H9 (cell line): ENCODE data around the gene NEURL1. TPM values are rescaled to one million over a fixed set of nuclear protein-coding genes. Genes with fewer than 3 reads are reported as not detected.

Source experiments
- DNase-seq: peaks from one replicate; pipeline ENCODE4 v3.0.0-alpha.2; 2017
- H2AFZ ChIP-seq: one replicate; pipeline ENCODE4 v1.6.1; 2013; ENCODE audit warnings: mild to moderate bottlenecking, low read length, control low read depth, moderate library complexity
- H2AK5ac ChIP-seq: 2 replicates; pipeline ENCODE4 v1.6.1; 2013; ENCODE audit warnings: low read length, control low read depth, mixed read lengths; ENCODE audit not compliant: insufficient read length
- H2BK120ac ChIP-seq: one replicate; pipeline ENCODE4 v1.6.1; 2013; ENCODE audit warnings: low read depth, mild to moderate bottlenecking, low read length, control low read depth, inconsistent platforms; ENCODE audit not compliant: poor library complexity, severe bottlenecking
- H2BK12ac ChIP-seq: 2 replicates; pipeline ENCODE4 v1.6.1; 2013; ENCODE audit warnings: low read length, control low read depth, mixed read lengths, low read depth; ENCODE audit not compliant: insufficient read length
- H2BK15ac ChIP-seq: 2 replicates; pipeline ENCODE4 v1.6.1; 2013; ENCODE audit warnings: low read depth, low read length, control low read depth
- H2BK20ac ChIP-seq: one replicate; pipeline ENCODE4 v1.6.1; 2013; ENCODE audit warnings: low read depth, mild to moderate bottlenecking, low read length, control low read depth, inconsistent platforms; ENCODE audit not compliant: poor library complexity, severe bottlenecking
- H2BK5ac ChIP-seq: 2 replicates; pipeline ENCODE4 v1.6.1; 2013; ENCODE audit warnings: low read length, control low read depth, mixed read lengths; ENCODE audit not compliant: insufficient read length
- H3K14ac ChIP-seq: 2 replicates; pipeline ENCODE4 v1.6.1; 2013; ENCODE audit warnings: low read length, control low read depth; ENCODE audit not compliant: insufficient read depth
- H3K18ac ChIP-seq: 2 replicates; pipeline ENCODE4 v1.6.1; 2013; ENCODE audit warnings: low read depth, mild to moderate bottlenecking, mixed read lengths, low read length, control low read depth; ENCODE audit not compliant: insufficient read length
- H3K23ac ChIP-seq: 2 replicates; pipeline ENCODE4 v1.6.1; 2013; ENCODE audit warnings: low read length, control low read depth, mixed read lengths, low read depth; ENCODE audit not compliant: insufficient read length
- H3K23me2 ChIP-seq: 2 replicates; pipeline ENCODE4 v1.6.1; 2013; ENCODE audit warnings: low read depth, mild to moderate bottlenecking, mixed read lengths, low read length, control low read depth; ENCODE audit not compliant: insufficient read length, poor library complexity, severe bottlenecking
- H3K27ac ChIP-seq: 2 replicates; pipeline ENCODE4 v1.5.1; 2013; ENCODE audit warnings: low read length, control low read depth, mixed read lengths, low read depth; ENCODE audit not compliant: insufficient read length
- H3K27me3 ChIP-seq: 2 replicates; pipeline ENCODE4 v1.6.1; 2013; ENCODE audit warnings: low read length, control low read depth, inconsistent platforms; ENCODE audit not compliant: insufficient read depth
- H3K4ac ChIP-seq: 2 replicates; pipeline ENCODE4 v1.6.1; 2013; ENCODE audit warnings: low read depth, mild to moderate bottlenecking, control low read depth, inconsistent platforms, low read length, moderate library complexity
- H3K4me1 ChIP-seq: 2 replicates; pipeline ENCODE4 v1.6.1; 2013; ENCODE audit warnings: low read length, control low read depth, inconsistent platforms; ENCODE audit not compliant: insufficient read depth
- H3K4me2 ChIP-seq: 2 replicates; pipeline ENCODE4 v1.6.1; 2013; ENCODE audit warnings: low read length, control low read depth, mixed read lengths; ENCODE audit not compliant: insufficient read length, insufficient read depth
- H3K56ac ChIP-seq: 2 replicates; pipeline ENCODE4 v1.6.1; 2013; ENCODE audit warnings: low read depth, mild to moderate bottlenecking, mixed read lengths, low read length, control low read depth; ENCODE audit not compliant: insufficient read length
- H3K79me1 ChIP-seq: 2 replicates; pipeline ENCODE4 v1.6.1; 2013; ENCODE audit warnings: low read depth, mild to moderate bottlenecking, moderate library complexity, low read length, control low read depth, inconsistent platforms; ENCODE audit not compliant: insufficient read depth, poor library complexity, severe bottlenecking
- H3K79me2 ChIP-seq: 2 replicates; pipeline ENCODE4 v1.6.1; 2013; ENCODE audit warnings: low read length, control low read depth, inconsistent platforms; ENCODE audit not compliant: insufficient read depth
- H3K9ac ChIP-seq: 2 replicates; pipeline ENCODE4 v1.6.1; 2013; ENCODE audit warnings: low read length, control low read depth, mixed read lengths; ENCODE audit not compliant: insufficient read length; ENCODE audit errors: extremely low read depth
- H3K9me3 ChIP-seq: one replicate; pipeline ENCODE4 v1.6.1; 2013; ENCODE audit warnings: low read depth, low read length, inconsistent platforms; ENCODE audit not compliant: control insufficient read depth
- H3T11ph ChIP-seq: one replicate; pipeline ENCODE4 v1.6.1; 2013; ENCODE audit warnings: mild to moderate bottlenecking, low read length, control low read depth, inconsistent platforms
- H4K20me1 ChIP-seq: one replicate; pipeline ENCODE4 v1.6.1; 2013; ENCODE audit not compliant: control insufficient read depth, insufficient read length, insufficient read depth
- H4K5ac ChIP-seq: 2 replicates; pipeline ENCODE4 v1.6.1; 2013; ENCODE audit warnings: low read depth, mild to moderate bottlenecking, mixed read lengths, low read length, control low read depth; ENCODE audit not compliant: insufficient read length
- H4K8ac ChIP-seq: replicated peaks from 2 replicates; pipeline ENCODE4 v1.6.1; 2013; ENCODE audit warnings: low read length, control low read depth, mixed read lengths, low read depth; ENCODE audit not compliant: insufficient read length
- H4K91ac ChIP-seq: 2 replicates; pipeline ENCODE4 v1.6.1; 2013; ENCODE audit warnings: low read depth, mild to moderate bottlenecking, moderate library complexity, mixed read lengths, low read length, control low read depth; ENCODE audit not compliant: insufficient read length
- H3K27ac Mint-ChIP-seq, 3 experiments: 2 replicates in 2 of 3; 3 replicates in 1 of 3; pipeline ENCODE4 v1.8.0; 2020 to 2021; ENCODE audit warnings: mixed read lengths in 3 of 3, mild to moderate bottlenecking in 1 of 3, moderate library complexity in 1 of 3
- H3K27me3 Mint-ChIP-seq: 2 replicates; pipeline ENCODE4 v1.8.0; 2021; ENCODE audit warnings: low read depth, mild to moderate bottlenecking, moderate library complexity, mixed read lengths
- H3K36me3 Mint-ChIP-seq, 3 experiments: 2 replicates in 2 of 3; 3 replicates in 1 of 3; pipeline ENCODE4 v1.8.0; 2020 to 2021; ENCODE audit warnings: low read depth in 3 of 3, mixed read lengths in 3 of 3; ENCODE audit not compliant: insufficient read depth in 1 of 3
- H3K4me1 Mint-ChIP-seq, 2 experiments: 2 replicates each; pipeline ENCODE4 v1.8.0; 2020; ENCODE audit warnings: mixed read lengths in 2 of 2
- H3K4me3 Mint-ChIP-seq, 2 experiments: 2 replicates in 1 of 2; 3 replicates in 1 of 2; pipeline ENCODE4 v1.8.0; 2020 to 2021; ENCODE audit warnings: mild to moderate bottlenecking in 2 of 2, mixed read lengths in 2 of 2, moderate library complexity in 1 of 2
- H3K9me3 Mint-ChIP-seq, 2 experiments: 2 replicates in 1 of 2; 3 replicates in 1 of 2; pipeline ENCODE4 v1.8.0; 2020; ENCODE audit warnings: mild to moderate bottlenecking in 2 of 2, mixed read lengths in 2 of 2, moderate library complexity in 1 of 2
- CTCF ChIP-seq: fragments of 200-600 bp; sonication (generic); conservative IDR thresholded peaks from 3 replicates; pipeline ENCODE4 v1.8.0; 2021; ENCODE audit warnings: antibody characterized with exemption, mild to moderate bottlenecking
- WGBS: extraction: QIAGEN DNeasy Blood & Tissue Kit; methylation state at CpG from one replicate; pipeline ENCODE4 v1.1.7; 2013; ENCODE audit warnings: missing lambda C conversion rate, low lambda C conversion rate, mixed read lengths; ENCODE audit not compliant: insufficient read length; ENCODE audit errors: extremely low coverage; 5-methylcytosine and 5-hydroxymethylcytosine counted together
- total RNA-seq: library from RNA; stranded (reverse); gene quantifications from 2 replicates; pipeline ENCODE4 v1.2.1, GENCODE V29; 2021

The NEURL1 gene
- total RNA-seq, 1 experiment from 2014 or later, result 1.2 TPM

GRCh38 chr10:103570844-103571655, 77.5 kb downstream of the NEURL1 start:
- H3K23me2 ChIP-seq, result no peaks in the 10 kb centered on the region
- H3K27me3 ChIP-seq, result no peaks in the 10 kb centered on the region
- Mint-ChIP-seq H3K4me3 (no peak overlapping the region), H3K9me3 (no peaks in the 10 kb centered on the region), H3K27ac (no peak overlapping the region), H3K27me3 (no peaks in the 10 kb centered on the region; the same call in 1 of the 2 replicates), H3K36me3 (no peaks in the 10 kb centered on the region), H3K4me1 (peaks cover 0 to 9% of the 10 kb centered on the region in 2 experiments; a peak in 3 of 4 replicates)
- no peaks in the 10 kb centered on the region for H3K79me2 ChIP-seq
- no peak overlapping the region for H2BK15ac ChIP-seq
- no peaks in the 10 kb centered on the region for H4K20me1 ChIP-seq
- no peak overlapping the region for H3K4me2 ChIP-seq
- H3K18ac ChIP-seq, result no peak overlapping the region
- H2BK20ac ChIP-seq, result no peak overlapping the region
- no peak overlapping the region for H3K4ac ChIP-seq
- H4K5ac ChIP-seq, result no peak overlapping the region
- no peak for DNase-seq
- no peak overlapping the region for H2BK12ac ChIP-seq
- no peak overlapping the region for H3K27ac ChIP-seq
- no peak overlapping the region for H4K8ac ChIP-seq
- no peak overlapping the region; the same call in 1 of the 2 replicates for H3K14ac ChIP-seq
- no peak overlapping the region for H3K56ac ChIP-seq
- H3K9ac ChIP-seq, result no peak overlapping the region
- no peak overlapping the region for H2AFZ ChIP-seq
- no peak overlapping the region for H2BK5ac ChIP-seq
- WGBS, result no CpG with 5 or more reads among the region's 28 CpGs
- no peak for TF ChIP-seq CTCF
- no peaks in the 10 kb centered on the region for H3K9me3 ChIP-seq
- no peak overlapping the region for H3K23ac ChIP-seq
- H3K79me1 ChIP-seq, result no peaks in the 10 kb centered on the region
- H3T11ph ChIP-seq, result no peak overlapping the region
- no peaks in the 10 kb centered on the region for H3K4me1 ChIP-seq
- H2AK5ac ChIP-seq, result no peak overlapping the region
- no peak overlapping the region for H4K91ac ChIP-seq
- no peak overlapping the region for H2BK120ac ChIP-seq
